Uterus (tissue), 4 donors: ENCODE data around the gene TMEM273. TPM values are rescaled to one million over a fixed set of nuclear protein-coding genes. Genes with fewer than 3 reads are reported as not detected.

Source experiments
- DNase-seq, 2 donors: peaks; one replicate each; pipeline ENCODE4 v3.0.0-alpha.2; 2019 to 2020
- H3K27ac ChIP-seq, 2 donors: fragments of 200-600 bp; sonication (generic); 1 replicate in 1 of 2; 2 replicates in 1 of 2; pipeline ENCODE4 v1.5.1; 2016 to 2018
- H3K27me3 ChIP-seq, 2 donors: fragments of 200-600 bp; sonication (generic); one replicate each; pipeline ENCODE4 v1.5.1; 2018 to 2019; ENCODE audit warnings: control low read depth in 1 of 2
- H3K36me3 ChIP-seq, 2 donors: fragments of 200-600 bp; sonication (generic); one replicate each; pipeline ENCODE4 v1.5.1; 2019; ENCODE audit warnings: control low read depth in 1 of 2
- H3K4me1 ChIP-seq, 2 donors: fragments of 200-600 bp; sonication (generic); one replicate each; pipeline ENCODE4 v1.5.1; 2018 to 2019; ENCODE audit warnings: control low read depth in 1 of 2
- H3K4me3 ChIP-seq, 2 donors: fragments of 200-600 bp; sonication (generic); 1 replicate in 1 of 2; 2 replicates in 1 of 2; pipeline ENCODE4 v1.5.1; 2018 to 2019; ENCODE audit warnings: mild to moderate bottlenecking in 1 of 2
- H3K9me3 ChIP-seq, 2 donors: fragments of 200-600 bp; sonication (generic); one replicate each; pipeline ENCODE4 v1.5.1; 2019; ENCODE audit warnings: control low read depth in 1 of 2
- CTCF ChIP-seq, 4 experiments: fragments of 200-600 bp in 2 of 4; fragments of 450-650 bp in 2 of 4; sonication (generic) in 2 of 4; IDR thresholded peaks; one replicate each; pipeline ENCODE4 v1.5.1; 2016 to 2019; ENCODE audit warnings: antibody characterized with exemption in 4 of 4, mild to moderate bottlenecking in 2 of 4, moderate library complexity in 1 of 4
- POLR2A ChIP-seq, 2 donors: fragments of 450-650 bp; IDR thresholded peaks; one replicate each; pipeline ENCODE4 v1.6.1; 2016; ENCODE audit warnings: antibody characterized with exemption in 2 of 2, mild to moderate bottlenecking in 1 of 2, moderate library complexity in 1 of 2
- intact Hi-C: fragments of 100-400 bp; cut with DNase I; formaldehyde crosslinking; loops from one replicate; pipeline ENCODE4 v1.15.1; 2023; ENCODE audit warnings: low total_unique reads
- total RNA-seq, 4 donors: library from RNA; depleted of rRNA in 3 of 4; stranded (reverse); fragments of >200 nt in 3 of 4; gene quantifications; one replicate each; pipeline versions ENCODE4 v1.1.0 to v1.2.4, GENCODE V29; 2014 to 2023
- donor health status: DM: yes; HTN: yes; CAD: no.

Gene TMEM273
- total RNA-seq, 4 donors from 2014 or later = 8.5 to 38.9 (median 14.7) TPM

GRCh38 chr10:49208996-49209395 is 20.8 kb upstream of the TMEM273 start:
- Histone ChIP-seq H3K9me3 (no peaks in the 10 kb centered on the region), H3K36me3 (no peaks in the 10 kb centered on the region), H3K4me1 (no peaks in the 10 kb centered on the region), H3K4me3 (no peak overlapping the region), H3K27ac (no peak overlapping the region), H3K27me3 (no peaks in the 10 kb centered on the region)
- no peak for TF ChIP-seq CTCF (IDR thresholded peaks at IDR 0.05)
- no peak for TF ChIP-seq POLR2A (IDR thresholded peaks at IDR 0.05)
- DNase-seq = no peak
- intact Hi-C loops = no loop called here

DNA sequence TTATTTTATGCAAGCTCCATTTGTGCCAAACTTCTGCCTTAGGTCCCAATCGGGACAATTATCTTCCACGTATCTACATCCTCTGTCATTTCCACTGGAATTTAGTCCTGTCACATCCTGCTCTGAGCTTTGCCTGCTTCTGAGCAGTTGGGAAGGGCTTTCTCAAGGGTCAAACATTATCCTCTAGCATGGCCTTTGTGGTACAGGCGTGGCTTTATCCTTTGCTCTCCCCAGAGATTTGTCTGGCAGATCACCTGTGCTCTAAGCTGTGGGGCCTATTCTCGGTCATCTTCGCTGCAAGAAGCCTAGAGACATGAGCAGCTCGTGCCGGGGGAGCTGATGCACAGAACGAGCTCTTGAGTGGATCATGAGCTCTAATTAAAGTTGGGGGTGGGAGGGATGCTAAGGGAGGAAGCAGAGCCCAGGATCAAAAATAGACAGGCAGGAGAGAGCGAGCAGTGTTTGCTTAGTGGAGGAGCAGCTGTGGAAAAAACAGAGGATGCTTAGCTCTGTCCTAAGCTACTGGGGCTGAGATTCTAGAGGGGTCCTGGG is 19.8 kb upstream of the TMEM273 start:
- Histone ChIP-seq H3K27me3 (no peaks in the 10 kb centered on the region), H3K9me3 (no peaks in the 10 kb centered on the region), H3K4me1 (no peaks in the 10 kb centered on the region), H3K4me3 (no peak overlapping the region), H3K27ac (no peak overlapping the region), H3K36me3 (no peaks in the 10 kb centered on the region)
- intact Hi-C loops = no loop called here
- no peak for DNase-seq
- TF ChIP-seq CTCF (IDR thresholded peaks at IDR 0.05) = no peak
- no peak for TF ChIP-seq POLR2A (IDR thresholded peaks at IDR 0.05)

GRCh38 chr10:49207113-49207512 is 18.9 kb upstream of the TMEM273 start:
- TF ChIP-seq POLR2A (IDR thresholded peaks at IDR 0.05) (no peak), CTCF (IDR thresholded peaks at IDR 0.05) (no peak)

GRCh38 chr10:49205206-49205605 is 17.0 kb upstream of the TMEM273 start:
- Histone ChIP-seq H3K4me3 (no peak overlapping the region), H3K9me3 (no peaks in the 10 kb centered on the region), H3K4me1 (no peaks in the 10 kb centered on the region), H3K27me3 (no peaks in the 10 kb centered on the region), H3K36me3 (no peaks in the 10 kb centered on the region), H3K27ac (no peak overlapping the region)
- DNase-seq = no peak
- intact Hi-C loops = no loop called here
- TF ChIP-seq CTCF (IDR thresholded peaks at IDR 0.05) (no peak), POLR2A (IDR thresholded peaks at IDR 0.05) (no peak)

More at GRCh38 chr10:49207113-49207512, 18.9 kb upstream of the TMEM273 start:
- Histone ChIP-seq H3K27ac (no peak overlapping the region), H3K36me3 (no peaks in the 10 kb centered on the region), H3K4me3 (no peak overlapping the region), H3K9me3 (no peaks in the 10 kb centered on the region), H3K4me1 (no peaks in the 10 kb centered on the region), H3K27me3 (no peaks in the 10 kb centered on the region)
- intact Hi-C loops = no loop called here
- no peak for DNase-seq

GRCh38 chr10:49204119-49204518 is 15.9 kb upstream of the TMEM273 start:
- H3K27me3 ChIP-seq = no peaks in the 10 kb centered on the region
- TF ChIP-seq CTCF (IDR thresholded peaks at IDR 0.05) (no peak), POLR2A (IDR thresholded peaks at IDR 0.05) (no peak)
- DNase-seq = no peak
- no peak overlapping the region for H3K4me3 ChIP-seq
- intact Hi-C loops = no loop called here
- H3K4me1 ChIP-seq = no peaks in the 10 kb centered on the region
- H3K9me3 ChIP-seq = no peaks in the 10 kb centered on the region
- H3K27ac ChIP-seq = no peak overlapping the region
- H3K36me3 ChIP-seq = no peaks in the 10 kb centered on the region
